Gastrocnemius medialis (tissue), 4 donors: ENCODE measurements around the gene THSD4.

Source experiments
- CTCF ChIP-seq, 5 experiments: fragments of 450-650 bp in 3 of 5; fragments of 200-600 bp in 2 of 5; sonication (generic) in 2 of 5; IDR thresholded peaks in 4 of 5; conservative IDR thresholded peaks in 1 of 5; 1 replicate in 4 of 5; 2 replicates in 1 of 5; pipeline ENCODE4 v1.5.1; 2016 to 2019; ENCODE audit warnings: antibody characterized with exemption in 5 of 5, mild to moderate bottlenecking in 3 of 5, moderate library complexity in 3 of 5
- POLR2A ChIP-seq, 2 donors: fragments of 450-650 bp; IDR thresholded peaks; one replicate each; pipeline ENCODE4 v1.6.1; 2017; ENCODE audit warnings: antibody characterized with exemption in 2 of 2, mild to moderate bottlenecking in 2 of 2, moderate library complexity in 2 of 2

- no peak for TF ChIP-seq CTCF (IDR thresholded peaks at IDR 0.05 in 4 of 5, conservative IDR thresholded peaks at IDR 0.05 in 1 of 5)
- TF ChIP-seq POLR2A (IDR thresholded peaks at IDR 0.05): no peak
These were observed 715.7 kb downstream of the THSD4 start for GRCh38 chr15:71830981-71831380.
